GM20431 (cell line): Measurements from ENCODE around the gene VAX1.

Experiments
- in situ Hi-C: fragments of 300-500 bp; cut with MseI, MboI; formaldehyde crosslinking; loops from one replicate; pipeline ENCODE4 v1.15.0; 2020; ENCODE audit warnings: low sequenced_read_pairs; ENCODE audit not compliant: unreplicated experiment

VAX1 gene

DNA sequence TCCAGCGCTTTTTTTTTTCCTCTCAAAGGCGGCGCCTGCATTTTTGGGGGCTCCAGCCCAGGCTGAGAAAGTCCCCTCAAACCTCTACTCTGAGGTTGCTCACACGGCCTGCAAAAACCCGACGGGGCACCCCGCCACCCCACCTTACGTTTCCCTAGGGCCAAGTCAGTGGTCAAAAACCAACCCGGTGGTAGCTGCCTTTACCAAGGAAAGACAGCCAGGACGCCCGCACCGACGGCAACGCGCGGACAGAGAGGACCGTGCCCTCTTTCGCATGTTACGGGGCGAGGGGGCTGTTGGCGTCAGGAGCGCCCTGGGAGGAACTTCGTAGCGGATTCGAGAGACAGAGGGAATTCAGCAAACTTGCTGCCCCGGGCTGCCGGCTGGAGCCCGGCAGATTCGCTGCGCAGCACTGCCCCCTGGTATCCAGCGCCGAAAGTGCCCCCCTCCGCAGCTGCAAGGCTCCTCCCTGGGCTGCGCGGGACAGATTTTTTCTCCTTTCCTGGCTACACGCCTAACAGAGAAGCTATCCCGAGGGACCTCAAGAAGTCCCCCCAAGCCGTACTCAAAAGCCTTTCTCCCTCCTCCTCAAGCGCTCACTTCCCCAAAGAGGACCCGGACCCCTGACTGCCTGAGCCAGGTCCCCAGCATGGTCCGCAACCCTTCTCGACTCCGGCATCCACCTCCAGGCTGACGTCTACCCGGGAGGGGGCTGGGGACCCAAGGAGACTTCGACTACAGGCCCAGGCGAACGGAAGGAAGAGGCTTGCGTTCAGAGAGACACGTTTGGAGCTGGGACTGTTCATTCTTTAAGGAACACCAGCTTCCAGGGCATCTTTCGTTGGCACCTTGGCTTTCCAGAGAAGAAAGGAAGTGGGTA, 27.7 kb upstream of the VAX1 start:
- in situ Hi-C loops, result loop anchor here (25.0 kb wide), 1 partner anchor 478 kb away; no protein-coding TSS in a partner anchor

DNA sequence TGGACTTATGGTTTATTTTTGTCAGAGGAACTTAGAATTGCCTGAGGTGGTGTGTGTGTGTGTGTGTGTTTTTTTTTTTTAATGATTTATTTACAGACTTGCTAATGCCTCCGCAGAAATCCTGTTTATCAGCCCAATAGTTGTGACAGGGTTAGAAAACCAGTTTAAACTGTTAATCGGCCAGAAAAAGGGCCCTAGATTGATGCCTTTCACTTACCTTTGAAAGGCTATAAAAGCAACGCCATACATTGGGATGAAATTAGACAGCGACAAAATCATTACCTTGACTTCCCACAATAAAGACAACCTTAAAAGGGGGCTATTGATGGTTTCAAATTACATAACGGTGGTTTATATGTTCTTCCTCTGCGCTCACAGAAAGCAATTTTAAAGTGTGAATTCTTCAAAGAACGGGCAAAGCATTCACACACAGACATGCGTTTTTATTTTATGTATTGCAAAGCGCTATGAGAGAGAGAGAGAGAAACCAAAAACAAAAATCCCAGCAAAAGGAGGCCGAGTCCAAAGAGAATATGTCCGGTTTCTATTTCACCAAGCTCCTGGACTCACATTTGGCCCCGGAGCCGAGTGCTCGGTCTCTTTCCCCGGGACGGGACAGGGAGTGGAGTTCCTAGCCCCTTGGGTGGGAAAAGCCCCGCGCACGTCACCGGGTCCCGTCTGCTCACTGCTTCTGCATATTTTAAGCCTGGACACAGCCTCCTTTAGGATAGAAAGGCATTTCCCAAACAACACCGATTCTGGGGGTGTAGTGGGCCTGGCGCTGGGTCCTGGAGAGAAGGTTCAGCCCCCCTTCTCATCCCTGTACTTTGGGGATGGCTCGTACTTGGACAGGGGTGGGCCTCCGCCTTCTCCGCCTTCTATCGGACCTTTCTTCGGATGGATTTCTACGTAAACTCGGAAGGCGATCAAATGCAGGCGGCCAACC, 26.8 kb upstream of the VAX1 start:
- in situ Hi-C loops, result loop anchor here (25.0 kb wide), 1 partner anchor 478 kb away; no protein-coding TSS in a partner anchor

DNA sequence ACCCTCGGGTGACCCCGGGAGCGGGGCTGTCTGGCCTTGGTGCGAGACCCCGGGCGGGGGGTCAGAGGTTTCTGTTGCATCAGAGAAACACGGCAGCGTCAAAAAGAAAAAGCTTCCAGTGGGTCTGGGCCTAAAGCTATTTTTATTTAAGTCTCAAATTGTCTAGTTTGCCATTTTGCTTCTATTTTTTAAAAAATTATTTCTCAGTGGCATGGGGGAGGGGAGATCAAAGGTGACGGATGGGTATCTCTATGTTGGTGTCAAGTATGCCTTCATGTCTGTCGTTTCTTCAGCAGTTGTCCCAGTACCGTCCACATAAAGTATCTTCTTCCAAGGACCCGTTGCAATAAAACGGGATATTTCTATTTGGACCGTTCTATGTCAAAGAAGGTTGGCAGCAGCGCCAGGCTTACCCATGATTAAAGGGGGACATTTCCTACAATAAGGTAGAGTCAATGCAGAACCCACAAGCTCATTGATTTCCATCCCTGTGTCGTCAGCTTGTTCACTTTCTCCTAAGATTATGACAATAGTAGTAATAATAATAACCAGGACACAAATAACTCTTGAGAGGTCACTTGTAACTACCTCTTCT, 26.0 kb upstream of the VAX1 start:
- in situ Hi-C loops, result loop anchor here (25.0 kb wide), 1 partner anchor 477 kb away; no protein-coding TSS in a partner anchor

DNA sequence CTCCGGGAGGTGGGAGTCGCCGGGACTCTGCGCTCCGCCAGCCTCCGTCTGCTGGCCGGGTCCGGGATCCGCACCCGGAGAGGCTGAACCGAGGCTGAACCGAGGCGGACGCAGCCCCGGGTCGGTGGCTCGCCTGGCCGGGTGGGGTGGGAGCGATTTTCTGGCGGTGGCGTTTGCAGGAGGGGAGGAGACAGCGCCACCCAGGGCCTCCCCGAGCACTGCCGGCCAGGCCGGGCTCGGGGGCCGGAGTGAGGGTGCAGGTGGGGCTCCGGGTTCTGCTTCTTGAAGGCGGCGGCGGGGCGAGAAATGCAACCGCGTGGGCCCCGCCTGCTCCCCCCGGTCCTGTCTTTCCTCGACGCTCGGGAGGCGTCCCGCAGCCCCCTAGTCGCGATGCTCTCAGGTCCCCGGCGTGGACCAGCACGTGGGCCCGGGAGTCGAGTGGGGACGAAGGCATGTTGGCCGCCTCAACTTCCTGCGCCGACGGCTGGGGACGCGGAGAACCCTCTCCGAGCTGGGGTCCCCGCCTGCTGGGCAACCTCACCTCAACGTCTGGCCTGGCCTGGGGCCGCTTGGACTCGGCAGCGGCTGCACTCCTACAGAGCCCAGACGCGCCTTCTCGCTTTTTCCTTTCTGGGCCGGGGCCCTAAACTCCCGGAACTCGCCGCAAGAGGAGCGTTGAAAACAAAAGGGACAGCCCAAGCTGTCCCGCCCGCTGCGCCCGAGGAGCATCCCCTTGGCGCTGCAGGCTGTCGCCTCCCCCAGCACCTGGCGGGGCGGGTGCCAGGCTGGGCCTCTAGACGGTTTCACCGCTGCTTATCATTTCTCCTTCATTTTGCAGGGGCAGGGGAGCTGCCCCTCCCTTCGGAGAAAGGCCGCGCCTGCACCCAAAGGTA, 25.2 kb upstream of the VAX1 start:
- in situ Hi-C loops, result loop anchor here (25.0 kb wide), 1 partner anchor 476 kb away; no protein-coding TSS in a partner anchor

DNA sequence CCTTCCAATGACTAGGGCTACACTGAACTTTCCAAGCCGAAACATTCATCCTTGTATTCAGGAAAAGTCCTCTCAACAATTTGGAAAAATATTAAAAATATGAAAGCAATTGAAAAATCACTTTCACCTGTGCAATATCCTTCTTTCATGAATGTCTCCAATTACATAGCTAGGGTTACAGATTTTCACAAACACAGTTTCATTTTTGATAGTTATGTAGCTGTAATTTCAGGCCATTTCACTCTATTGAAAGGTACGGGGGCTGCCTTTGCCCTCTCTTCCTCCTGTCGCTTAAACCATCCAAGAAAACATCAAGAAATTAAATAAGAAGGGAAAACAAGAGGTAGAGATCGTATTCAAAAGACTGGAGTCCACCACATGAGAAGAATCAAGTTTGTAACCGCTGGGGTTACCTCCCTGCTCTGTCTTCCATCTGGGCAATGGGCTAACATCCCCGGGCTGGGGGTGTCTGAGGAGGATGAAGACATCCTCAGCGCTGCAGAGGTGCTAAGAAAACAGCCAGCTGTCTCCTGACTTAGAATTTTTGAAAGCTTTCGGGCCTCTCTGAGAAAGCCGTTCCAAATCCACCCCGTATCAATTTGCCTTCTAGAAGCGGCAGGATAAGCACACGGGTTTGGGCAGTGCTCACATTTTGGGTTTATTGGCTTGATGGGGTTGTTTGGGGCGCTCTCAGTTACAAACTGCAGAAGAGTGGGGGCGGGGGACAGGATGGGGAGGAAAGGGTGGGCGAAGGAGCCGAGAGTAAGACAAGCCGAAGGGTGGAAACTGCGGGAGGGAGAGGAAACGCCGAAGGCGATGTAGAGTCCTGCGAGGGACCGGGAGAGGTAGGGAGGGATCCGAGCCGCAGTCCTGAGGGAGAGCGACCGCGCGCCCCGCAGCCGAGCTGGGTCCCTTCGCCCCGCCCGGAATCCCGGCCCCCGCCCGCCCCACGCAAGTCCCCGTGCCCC, 24.3 kb upstream of the VAX1 start:
- in situ Hi-C loops, result loop anchor here (25.0 kb wide), 1 partner anchor 475 kb away; no protein-coding TSS in a partner anchor

DNA sequence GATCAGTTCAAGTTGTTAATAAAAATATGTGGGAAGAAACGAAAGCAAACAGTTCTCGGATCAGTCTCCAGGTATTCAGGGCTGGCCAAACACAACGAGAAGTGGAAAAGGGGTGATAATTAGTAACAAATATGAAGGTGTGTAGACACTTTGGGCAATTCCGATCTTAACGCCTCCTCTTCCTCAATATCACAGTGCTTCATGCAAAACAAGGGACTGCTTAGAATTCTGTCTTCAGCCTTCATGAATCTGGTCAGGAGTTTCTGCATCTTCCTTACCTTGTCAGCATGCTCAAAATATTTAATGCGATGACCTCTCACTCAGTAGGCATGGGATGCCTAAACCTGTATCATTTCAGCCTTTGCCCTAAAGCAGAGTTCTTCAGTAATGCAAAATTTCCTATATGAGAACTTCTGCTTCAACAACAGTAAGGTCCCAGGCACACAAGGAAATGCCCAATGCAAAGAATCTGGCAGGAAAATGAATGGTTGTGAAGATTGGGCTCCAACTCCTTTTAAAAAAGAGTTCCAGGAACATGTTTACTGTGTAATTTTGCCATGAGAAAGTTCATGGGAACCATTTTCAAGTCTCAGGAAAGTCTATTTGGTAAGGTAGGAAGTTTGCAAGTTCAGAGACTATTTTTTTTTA, 23.4 kb upstream of the VAX1 start:
- in situ Hi-C loops, result loop anchor here (25.0 kb wide), 1 partner anchor 474 kb away; no protein-coding TSS in a partner anchor

DNA sequence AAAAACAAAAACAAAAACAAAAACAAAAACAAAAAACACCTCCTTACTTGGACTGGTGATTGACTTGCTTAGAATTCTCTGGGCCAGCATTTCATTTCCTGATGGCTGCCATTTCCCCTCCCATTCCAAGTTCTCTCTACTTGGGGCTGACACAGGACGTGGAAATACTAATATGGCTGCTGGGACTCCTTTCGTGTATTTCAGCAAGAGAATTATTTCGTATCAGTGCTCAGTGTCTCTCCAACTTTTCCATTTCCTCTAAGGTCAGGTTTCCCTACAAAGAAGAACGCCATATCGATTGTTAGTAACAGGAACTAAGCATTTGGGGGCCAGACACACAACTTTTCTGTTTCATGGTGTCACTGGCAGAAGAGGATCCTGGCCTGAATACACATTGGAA, 22.5 kb upstream of the VAX1 start:
- in situ Hi-C loops, result loop anchor here (25.0 kb wide), 1 partner anchor 473 kb away; no protein-coding TSS in a partner anchor

DNA sequence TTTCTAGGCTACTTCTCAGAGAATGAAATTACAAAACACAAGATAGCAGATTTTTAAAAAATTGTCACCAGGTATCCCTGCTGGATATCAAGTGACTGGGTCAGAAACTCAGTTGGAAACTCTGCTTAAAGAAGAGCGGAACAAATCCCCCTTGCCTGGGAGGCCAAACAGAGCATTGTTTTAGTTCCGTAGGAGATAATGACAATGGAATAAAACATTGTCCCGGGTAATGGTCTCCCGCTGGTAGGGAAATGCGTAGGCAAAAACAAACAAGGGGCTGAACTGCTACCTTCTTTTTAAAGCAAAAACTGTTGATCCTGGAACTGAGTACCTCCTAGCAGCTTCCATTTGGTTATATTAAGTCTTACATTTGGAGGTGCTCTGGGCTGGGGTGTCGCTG, 21.3 kb upstream of the VAX1 start:
- in situ Hi-C loops, result loop anchor here (25.0 kb wide), 1 partner anchor 472 kb away; no protein-coding TSS in a partner anchor

DNA sequence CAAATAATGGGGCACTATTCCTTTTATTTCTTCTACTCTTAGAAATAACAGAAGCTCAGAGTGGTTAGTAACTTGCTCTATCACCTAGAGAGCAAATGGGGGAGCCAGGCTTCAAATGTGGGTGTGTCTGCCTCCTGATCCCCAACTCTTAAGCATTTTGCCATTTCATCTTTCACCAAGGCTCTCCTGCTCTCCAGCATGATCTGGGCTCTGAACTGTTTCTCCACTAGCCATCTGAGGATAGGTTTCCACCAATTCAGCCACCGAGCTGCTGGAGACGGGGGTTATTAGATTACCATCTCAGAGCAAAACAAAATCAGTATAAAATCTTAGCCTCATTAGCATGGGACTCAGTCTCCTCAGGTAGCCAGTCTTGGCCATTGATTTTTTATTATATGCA, 20.2 kb upstream of the VAX1 start:
- in situ Hi-C loops, result loop anchor here (25.0 kb wide), 1 partner anchor 471 kb away; no protein-coding TSS in a partner anchor

DNA sequence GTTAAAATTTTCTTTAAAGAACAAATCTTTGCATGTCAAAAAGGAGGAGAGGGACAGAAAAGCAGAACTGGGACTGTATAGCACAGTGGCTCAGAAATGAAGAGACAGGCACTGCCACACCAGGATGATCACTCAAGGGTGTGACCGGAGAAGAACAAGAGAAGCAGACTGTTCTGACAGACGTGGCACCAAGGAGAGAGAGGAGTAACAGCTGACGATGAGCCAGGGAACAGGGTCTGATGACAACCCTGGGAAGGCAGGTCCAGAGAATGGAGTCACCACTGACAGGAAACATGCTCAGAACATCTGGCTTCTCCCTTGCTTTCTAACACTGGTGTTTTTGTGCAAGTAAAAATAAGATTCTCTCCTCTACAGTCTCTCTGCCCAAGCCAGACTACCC, 14.6 kb upstream of the VAX1 start:
- in situ Hi-C loops, result loop anchor here (25.0 kb wide), 1 partner anchor 465 kb away; no protein-coding TSS in a partner anchor

DNA sequence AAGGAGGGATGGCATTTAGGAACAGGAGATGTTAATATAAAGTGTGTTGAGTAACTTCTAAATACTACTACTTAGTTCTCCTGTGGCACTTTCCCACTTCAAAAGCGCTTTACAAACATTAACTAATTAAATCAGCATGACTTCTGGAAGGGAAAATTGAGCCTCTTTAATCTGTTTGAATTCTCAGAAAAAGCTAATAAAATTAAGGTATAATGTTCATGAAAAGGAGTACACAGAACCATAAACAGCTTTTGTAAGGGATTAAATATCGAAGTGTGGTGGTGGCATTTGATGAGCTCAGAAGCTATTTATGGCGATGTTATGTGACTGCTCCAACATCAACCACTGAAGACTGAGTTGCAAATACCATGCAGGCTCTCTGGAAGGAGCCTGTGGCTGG, 10.2 kb upstream of the VAX1 start:
- in situ Hi-C loops, result no loop called here

DNA sequence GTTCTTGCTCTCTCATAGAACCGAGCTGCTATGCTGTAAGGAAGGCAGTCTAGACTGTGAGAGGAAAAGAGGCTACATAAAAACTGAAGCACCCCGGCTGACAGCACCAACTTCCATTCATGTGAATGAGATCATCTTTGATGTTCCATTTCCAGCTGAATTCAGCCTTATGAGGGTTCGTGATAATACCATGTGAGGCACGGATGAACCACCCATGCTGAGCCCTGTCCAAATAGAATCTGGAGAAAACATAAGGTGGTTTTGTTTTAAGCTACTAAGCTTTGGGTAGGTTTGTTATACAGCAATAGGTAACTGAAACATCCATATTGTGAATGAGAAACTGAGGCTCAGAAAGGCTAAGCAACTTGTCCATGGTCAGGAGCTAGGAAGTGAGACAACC, 6.9 kb upstream of the VAX1 start:
- in situ Hi-C loops, result no loop called here

DNA sequence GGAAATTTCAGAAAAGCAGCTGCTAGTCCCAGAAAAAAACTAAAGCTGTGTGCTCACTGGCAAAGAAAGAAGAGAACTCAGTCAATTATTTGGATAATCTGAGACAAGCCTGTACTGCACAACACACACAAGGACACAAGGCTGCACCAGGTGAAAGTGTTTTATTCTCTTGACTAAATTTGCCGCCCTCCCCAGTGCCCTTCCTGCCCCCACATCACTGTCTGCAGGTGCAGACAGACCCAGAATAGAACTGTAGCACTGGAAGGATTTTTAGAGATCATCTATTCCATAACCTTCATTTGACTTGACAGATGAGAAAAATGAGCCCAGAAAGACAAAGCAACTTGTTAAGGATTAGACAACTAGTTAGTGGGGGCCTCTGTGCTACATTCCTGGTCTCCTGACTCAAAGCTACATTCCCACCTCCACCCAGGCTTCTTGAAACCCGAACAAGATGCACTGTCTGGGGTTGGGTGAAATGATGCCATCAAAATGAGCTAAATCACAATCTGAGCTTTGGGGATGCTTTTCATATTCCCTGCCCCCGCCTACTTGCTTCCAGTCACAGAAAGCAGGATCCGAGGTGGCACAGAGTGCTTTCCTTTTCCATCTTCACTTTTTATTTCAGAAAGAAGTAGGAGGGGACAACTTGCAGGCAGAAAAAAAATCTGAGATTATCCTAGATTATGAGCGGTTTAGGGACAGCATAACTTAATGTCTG, 5.2 kb upstream of the VAX1 start:
- in situ Hi-C loops, result no loop called here

DNA sequence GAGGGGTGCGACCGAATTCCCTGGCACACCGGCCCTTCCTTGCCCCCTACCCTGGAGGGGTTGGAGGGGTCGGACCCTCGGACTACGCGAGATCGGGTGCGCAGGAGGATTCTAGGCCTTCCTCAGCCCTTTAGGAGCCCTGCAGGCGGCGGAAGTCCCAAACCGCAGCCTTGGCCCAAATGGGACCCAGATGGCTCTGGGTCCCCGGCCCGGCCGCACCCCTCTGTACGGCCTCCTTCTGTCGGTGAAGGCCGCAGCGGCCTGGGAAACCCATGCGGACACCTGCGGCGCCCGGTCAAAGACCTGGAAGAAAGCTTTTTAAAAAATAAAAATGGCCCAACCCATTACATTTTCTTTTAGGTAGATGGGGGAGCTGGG, 2.4 kb upstream of the VAX1 start:
- in situ Hi-C loops, result no loop called here

DNA sequence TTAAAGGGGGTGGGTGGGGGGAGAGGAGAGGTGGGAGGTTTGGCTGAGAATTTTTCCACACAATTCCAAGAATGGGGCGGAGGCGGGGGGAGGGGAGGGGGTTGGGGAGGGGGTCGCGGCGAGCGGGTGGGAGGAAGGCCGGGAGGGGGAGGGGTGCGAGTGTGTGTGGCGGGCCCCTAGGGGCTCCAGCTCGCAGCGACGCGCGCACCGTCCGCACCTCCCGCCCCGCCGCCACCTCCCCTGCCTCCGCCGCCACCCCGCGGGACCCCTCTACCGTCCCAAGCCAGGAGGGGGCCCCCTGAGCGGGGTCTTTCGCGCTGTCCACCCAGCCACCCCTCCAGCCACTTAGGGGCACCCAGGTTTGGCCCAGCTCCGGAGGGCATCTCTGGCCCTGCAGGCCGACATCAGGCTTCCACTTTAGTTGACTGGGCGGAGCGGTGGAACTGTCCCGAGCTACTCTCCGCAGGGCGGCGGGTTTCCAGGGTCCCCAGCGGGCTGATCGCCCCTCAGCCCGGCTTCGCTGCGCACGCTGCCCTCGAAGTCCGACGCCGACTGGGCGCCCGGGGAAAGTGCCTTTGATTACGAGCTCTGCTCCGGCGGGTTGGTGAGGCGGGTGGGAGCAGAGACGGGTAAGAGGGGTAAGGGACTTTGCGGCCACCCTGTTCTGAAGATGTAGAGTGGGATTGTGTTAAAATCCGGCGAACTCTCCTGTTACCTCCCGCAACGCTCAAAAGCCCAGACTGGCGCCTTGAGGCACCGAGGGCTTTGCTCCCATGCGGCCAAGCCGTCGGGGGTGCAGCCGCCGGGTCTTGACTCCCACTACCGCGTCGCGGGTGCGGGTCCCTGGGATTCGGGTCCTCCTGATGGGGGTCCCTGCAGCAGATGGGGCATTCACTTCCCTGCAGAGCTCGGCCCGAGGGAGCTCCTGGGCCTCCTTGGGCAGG, 1.8 kb upstream of the VAX1 start:
- in situ Hi-C loops, result no loop called here
